Activated CD4-positive, CD25-positive, alpha-beta regulatory T cell (primary cell): Measurements from ENCODE around the gene CDKN3.
"Not testable (repeated sequence)": the region's sequence is repeated elsewhere in the genome, so short reads cannot be mapped to it uniquely, and the experiment has no call there.

Source experiments
- DNase-seq, 4 experiments: peaks; one replicate each; lab custom pipeline; 2025; lab: John Stamatoyannopoulos, UW

CDKN3 gene

DNA sequence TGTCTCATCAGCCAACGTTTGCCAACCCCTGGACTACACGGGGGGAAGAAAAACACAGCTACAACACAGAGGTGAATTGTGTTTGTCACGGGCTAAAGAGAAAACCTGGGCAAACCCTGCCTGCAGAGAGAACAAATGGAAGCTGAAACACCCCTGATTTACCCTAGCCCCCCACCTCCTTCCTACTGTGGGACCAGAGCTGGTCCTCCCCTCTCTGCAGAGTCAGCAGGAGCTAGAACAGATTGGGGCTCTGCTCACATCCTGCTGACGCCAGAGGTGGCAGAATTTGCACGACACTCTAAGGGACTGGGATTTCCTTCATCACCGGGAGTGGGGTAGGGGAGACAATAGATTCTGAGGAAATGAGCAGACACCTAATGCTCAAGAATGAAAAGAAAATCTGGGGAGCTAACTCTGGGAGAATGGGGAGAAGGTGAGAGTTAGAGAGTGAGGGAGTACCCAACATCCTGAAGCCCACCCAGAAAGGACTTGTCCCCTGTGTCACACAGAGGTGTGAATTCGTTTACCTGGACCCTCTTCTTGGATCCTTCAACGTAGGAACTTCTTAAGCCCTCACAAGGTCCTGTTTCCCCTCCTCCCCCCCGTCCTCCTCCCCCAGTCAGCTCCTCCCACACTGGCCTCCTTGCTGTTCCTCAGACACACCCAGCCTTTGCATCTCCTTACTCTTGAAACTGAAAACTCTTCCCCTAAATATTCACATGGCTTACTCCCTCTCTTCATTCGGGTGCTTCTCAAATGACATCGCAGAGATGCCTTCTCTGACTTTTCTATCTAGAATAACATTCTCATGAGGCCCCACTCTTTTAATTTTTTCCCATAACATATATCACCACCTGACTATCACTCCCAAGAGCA is 26.2 kb upstream of the CDKN3 start:
- no peak for DNase-seq

DNA sequence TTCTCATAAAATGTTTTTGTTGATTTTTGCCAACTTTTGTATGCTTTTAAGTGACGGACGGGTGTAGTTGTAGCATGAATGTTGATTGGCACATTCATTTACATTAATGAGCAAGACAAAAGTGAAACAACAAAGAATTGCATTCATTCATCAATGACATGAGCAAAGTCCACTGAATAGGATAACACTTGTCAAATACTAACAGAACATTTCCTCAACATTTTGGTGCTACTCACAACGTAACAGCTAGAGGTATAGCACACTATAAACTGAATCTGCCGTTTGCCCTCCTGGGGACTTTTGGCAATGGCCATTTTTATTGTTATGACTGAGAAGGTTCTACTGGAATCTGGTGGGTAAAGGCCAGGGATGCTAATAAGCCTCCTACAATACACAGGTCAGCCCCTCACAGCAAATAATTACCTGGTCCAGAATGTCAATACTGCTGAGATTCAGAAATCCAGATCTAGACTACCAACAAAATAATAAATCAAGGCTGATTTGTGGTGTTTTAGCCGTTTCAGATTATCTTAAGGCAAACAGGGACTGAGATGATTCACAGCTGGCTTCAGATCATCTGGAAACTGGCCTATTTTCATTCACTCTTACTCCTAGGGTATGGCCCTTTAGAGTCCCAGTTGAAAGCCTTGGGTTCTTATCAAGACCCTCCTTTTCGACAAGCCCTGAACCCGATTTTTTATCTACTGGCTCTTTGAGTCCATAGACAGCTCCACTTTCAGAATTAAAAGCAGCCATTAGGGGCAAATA is 22.5 kb upstream of the CDKN3 start:
- DNase-seq: no peak

GRCh38 chr14:54377501-54377900 is 19.3 kb upstream of the CDKN3 start:
- DNase-seq: no peak

DNA sequence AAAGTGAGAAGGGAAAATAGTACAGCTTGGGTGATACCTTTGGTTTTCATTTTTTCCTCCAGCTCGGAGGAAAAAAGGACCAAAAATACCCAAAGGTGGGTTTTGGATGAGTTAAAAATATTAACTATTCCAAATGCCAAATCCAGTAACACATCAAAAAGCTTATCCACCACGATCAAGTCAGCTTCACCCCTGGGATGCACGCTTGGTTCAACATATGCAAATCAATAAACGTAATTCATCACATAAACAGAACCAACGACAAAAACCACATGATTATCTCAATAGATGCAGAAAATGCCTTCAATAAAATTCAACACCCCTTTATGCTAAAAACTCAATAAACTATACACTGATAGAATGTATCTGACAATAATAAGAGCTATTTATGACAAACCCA is 17.9 kb upstream of the CDKN3 start:
- DNase-seq: not testable (repeated sequence)

DNA sequence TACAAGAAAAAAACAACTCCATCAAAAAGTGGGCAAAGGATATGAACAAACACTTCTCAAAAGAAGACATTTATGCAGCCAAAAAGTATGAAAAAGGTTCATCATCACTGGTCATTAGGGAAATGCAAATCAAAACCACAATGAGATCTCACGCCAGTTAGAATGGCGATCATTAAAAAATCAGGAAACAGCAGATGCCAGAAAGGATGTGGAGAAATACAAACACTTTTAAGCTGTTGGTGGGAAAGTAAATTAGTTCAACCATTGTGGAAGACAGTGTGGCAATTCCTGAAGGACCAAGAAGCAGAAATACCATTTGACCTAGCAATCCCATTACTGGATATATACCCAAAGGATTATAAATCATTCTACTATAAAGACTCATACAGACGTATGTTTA is 16.2 kb upstream of the CDKN3 start:
- not testable (repeated sequence) for DNase-seq

- DNase-seq: no peak
Measured at GRCh38 chr14:54381821-54382220, 15.0 kb upstream of the CDKN3 start.

DNA sequence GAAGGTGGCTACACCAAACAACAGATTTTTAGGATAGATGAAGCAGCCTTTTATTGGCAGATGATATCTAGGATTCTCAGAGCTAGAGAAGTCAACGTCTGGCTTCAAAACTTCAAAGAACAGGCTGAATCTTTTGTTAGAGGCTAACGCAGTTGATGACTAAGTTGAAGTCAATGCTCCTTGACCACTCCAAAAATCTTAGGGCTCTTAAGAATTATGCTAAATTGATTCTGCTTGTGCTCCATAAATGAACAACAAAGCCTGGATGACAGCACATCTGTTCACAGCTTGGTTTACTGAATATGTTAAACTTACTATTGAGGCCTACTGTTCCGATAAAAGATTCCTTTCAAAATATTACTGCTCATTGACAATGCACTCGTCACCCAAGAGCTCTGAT is 13.0 kb upstream of the CDKN3 start:
- DNase-seq: no peak

GRCh38 chr14:54385556-54385955 is 11.3 kb upstream of the CDKN3 start:
- no peak for DNase-seq

- DNase-seq: no peak
Measured at GRCh38 chr14:54387328-54387727, 9.5 kb upstream of the CDKN3 start.

GRCh38 chr14:54392131-54392859 is 4.5 kb upstream of the CDKN3 start:
- no peak for DNase-seq

DNA sequence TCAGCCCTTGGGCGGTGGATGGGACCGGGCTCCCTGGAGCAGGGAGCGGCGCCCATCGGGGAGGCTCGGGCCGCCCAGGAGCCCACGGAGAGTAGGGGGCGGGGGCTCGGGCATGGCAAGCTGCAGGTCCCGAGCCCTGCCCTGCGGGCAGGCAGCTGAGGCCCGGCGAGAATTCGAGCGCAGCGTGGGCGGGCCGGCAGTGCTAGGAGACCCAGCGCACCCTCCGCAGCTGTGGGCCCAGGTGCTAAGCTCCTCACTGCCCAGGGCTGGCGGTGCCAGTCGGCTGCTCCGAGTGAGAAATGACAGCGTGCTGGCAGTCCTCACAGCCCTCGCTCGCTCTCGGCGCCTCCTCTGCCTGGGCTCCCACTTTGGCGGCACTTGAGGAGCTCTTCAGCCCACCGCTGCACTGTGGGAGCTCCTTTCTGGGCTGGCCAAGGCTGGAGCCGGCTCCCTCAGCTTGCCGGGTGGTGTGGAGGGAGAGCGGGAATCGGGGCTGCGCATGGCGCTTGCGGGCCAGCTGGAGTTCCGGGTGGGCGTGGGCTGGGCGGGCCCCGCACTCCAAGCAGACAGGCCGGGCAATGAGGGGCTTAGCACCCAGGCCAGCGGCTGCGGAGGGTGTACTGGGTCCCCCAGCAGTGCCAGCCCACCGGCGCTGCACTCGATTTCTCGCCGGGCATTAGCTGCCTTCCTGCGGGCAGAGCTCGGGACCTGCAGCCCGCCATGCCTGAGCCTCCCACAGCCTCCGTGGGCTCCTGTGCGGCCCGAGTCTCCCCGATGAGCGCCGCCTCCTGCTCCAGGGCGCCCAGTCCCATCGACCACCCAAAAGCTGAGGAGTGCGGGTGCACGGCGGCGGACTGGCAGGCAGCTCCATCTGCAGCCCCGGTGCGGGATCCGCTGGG is 3.6 kb upstream of the CDKN3 start:
- not testable (repeated sequence) for DNase-seq

DNA sequence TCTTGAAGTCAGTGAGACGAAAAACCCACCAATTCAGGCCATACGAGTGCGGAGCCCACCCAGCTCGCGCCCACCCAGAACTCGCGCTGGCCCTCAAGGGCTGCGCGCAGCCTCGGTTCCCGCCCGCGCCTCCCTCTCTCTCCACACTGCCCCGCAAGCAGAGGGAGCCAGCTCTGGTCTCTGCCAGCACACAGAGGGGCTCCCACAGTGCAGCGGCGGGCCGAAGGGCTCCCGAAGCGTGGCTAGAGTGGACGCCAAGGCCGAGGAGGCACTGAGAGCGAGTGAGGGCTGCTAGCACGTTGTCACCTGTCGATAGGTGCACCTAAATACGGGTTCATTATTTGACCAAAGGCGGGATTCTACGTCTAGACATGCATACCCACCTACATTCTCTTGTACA is 2.2 kb upstream of the CDKN3 start:
- no peak for DNase-seq

DNA sequence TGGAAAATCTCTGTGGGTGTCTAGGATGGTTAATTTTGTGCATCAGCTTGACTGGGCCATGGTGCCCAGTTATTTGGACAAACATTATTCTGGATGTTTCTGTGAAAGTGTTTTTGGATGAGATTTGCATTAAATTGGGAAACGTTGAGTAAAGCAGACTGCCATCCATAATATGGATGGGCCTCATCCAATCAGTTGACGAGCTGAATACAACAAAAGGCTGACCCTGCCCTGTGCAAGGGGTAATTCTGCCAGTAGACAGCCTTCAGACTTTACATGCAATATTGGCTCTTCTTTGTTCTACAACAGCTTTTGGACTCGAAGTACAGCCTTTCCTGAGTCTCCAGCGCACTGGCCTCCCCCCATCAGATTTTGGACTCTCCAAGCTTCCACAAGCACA is 1.5 kb upstream of the CDKN3 start:
- no peak for DNase-seq

DNA sequence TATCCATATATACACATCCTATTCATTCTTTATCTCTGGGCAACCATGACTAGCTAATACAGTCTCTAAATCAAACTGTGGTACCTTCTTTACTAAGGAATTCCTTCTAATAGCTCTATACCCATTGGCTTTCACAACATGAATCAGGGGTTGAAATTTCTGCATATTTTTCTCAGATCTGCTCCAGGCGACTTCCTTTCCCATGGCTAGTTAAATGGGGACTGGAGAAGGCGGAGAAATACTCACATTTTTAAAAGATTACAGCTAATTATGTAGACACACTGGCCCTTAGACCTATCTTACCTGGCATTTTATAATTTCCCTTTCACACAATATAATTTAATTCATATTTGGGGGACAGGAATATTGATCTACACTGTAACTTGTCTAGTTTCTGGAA is 1.1 kb upstream of the CDKN3 start:
- no peak for DNase-seq

GRCh38 chr14:54396183-54396492 is 669 bp upstream of the CDKN3 start:
- no peak for DNase-seq

DNA sequence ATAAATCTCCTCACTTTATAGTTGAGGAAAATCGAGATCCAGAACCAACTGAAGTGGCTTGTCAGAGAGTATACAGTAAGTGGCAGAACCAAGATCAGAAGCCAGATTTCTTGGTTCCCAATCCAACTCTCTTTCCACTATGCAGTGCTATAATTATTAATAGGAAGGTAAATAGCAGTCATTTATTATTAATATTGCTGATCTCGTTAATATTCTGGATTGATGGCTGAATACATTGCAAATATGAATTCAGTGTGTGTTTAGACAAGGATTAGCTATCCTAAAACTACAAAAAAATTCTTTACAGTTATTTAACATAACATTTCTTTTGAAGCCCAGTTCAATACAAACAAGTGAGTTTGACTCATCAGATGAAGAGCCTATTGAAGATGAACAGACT is 2.8 kb downstream of the CDKN3 start:
- DNase-seq: no peak

DNA sequence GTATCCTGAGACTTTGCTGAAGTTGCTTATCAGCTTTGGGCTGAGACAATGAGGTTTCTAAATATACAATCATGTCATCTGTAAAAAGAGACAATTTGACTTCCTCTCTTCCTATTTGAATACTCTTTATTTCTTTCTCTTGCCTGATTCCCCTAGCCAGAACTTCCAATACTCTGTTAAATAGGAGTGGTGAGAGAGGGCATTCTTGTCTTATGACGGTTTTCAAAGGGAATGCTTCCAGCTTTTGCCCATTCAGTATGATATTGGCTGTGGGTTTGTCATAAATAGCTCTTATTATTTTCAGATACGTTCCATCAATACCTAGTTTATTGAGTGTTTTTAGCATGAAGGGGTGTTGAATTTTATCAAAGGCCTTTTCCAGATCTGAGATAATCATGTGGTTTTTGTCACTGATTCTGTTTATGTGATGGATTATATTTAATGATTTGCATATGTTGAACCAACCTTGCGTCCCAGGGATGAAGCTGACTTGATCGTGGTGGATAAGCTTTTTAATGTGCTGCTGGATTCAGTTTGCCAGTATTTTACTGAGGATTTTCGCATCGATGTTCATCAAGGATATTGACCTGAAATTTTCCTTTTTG is 6.7 kb downstream of the CDKN3 start:
- not testable (repeated sequence) for DNase-seq

DNA sequence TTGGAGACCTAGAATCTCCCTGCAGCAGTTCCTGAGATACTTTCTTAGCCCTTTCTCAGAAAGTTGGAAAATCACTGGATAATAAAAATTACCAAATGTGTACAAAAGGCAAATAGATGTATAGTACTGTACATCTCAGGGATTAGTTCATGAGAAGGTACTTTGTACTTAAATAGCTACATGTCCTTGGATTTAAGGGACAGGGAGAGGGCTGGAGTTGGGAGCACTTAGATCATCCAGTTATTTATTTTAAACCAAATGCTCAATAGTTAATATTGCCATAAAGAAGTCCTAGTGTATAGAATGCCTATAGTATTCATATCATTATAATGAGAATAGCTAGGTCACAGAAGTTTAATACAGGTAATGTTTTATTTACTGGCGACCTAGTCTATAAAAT is 13.4 kb downstream of the CDKN3 start:
- no peak for DNase-seq

GRCh38 chr14:54411371-54411770 is 14.6 kb downstream of the CDKN3 start:
- no peak for DNase-seq

DNA sequence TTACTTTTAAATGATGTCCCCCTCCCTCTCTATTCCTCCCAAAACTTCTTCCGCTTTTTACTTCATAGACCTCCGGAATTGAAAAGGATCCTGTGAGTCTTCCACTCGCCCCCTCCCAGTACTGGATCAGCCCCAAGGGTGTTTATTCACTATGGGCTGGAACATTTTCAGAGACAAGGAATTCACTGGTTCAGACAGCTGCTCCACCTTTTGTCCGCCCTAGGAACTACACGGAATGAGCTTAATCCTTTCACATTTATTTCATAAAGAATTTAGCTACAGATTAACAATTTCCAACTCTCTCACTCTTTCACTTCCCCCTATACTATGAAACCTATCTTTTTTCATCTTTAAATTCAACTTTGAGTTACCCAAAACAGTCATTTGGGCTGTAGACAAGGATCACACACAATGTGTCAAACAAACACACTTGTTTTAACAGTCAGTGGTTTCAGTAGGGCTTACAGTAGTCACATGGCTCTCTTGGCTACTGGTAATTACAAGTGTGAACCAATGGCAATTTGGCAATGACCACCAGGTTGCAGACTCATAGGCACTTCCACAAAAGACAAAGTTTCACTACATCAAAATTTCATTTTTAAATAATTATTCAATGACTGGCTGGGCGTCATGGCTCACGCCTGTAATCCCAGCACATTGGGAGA is 23.8 kb downstream of the CDKN3 start:
- no peak for DNase-seq

GRCh38 chr14:54423991-54424390 is 27.2 kb downstream of the CDKN3 start:
- DNase-seq: no peak
